GM23338 (cell line): ENCODE measurements around the gene LRBA. TPM values are rescaled to one million over a fixed set of nuclear protein-coding genes. Genes with fewer than 3 reads are reported as not detected.

Experiments used
- ATAC-seq: fragments of 200-7000 bp; cut with Tn5 transposase; 3 replicates; pipeline ENCODE4 v1.9.1; 2020
- DNase-seq: peaks from one replicate; pipeline ENCODE4 v3.0.0-alpha.2; 2015; ENCODE audit warnings: low spot score
- H2AFZ ChIP-seq: fragments of 200-600 bp; sonication (generic); 2 replicates; pipeline ENCODE4 v1.8.0; 2016; ENCODE audit warnings: antibody characterized with exemption, mild to moderate bottlenecking, moderate library complexity
- H3F3A ChIP-seq: fragments of 200-600 bp; sonication (generic); replicated peaks from 2 replicates; pipeline ENCODE4 v1.8.0; 2017; ENCODE audit warnings: antibody characterized with exemption, mixed run types, low read depth
- H3K27ac ChIP-seq: fragments of 200-600 bp; sonication (generic); 2 replicates; pipeline ENCODE4 v1.6.1; 2016; ENCODE audit warnings: low read depth
- H3K27me3 ChIP-seq: fragments of 200-600 bp; sonication (generic); 2 replicates; pipeline ENCODE4 v1.8.0; 2016; ENCODE audit warnings: mild to moderate bottlenecking, mixed run types, moderate library complexity; ENCODE audit not compliant: insufficient read depth
- H3K36me3 ChIP-seq: fragments of 200-600 bp; sonication (generic); 2 replicates; pipeline ENCODE4 v1.8.0; 2016; ENCODE audit warnings: mild to moderate bottlenecking; ENCODE audit not compliant: insufficient read depth
- H3K4me1 ChIP-seq: fragments of 200-600 bp; sonication (generic); 2 replicates; pipeline ENCODE4 v1.8.0; 2016; ENCODE audit warnings: mild to moderate bottlenecking, moderate library complexity; ENCODE audit not compliant: insufficient read depth
- H3K4me2 ChIP-seq: fragments of 200-600 bp; sonication (generic); 2 replicates; pipeline ENCODE4 v1.7.1; 2017; ENCODE audit warnings: mixed run types
- H3K4me3 ChIP-seq: fragments of 200-600 bp; sonication (generic); 2 replicates; pipeline ENCODE4 v1.6.1; 2016; ENCODE audit warnings: mixed run types
- H3K79me2 ChIP-seq: fragments of 200-600 bp; sonication (generic); replicated peaks from 2 replicates; pipeline ENCODE4 v1.8.0; 2017; ENCODE audit warnings: mild to moderate bottlenecking; ENCODE audit not compliant: insufficient read depth
- H3K9me2 ChIP-seq: fragments of 200-600 bp; sonication (generic); 2 replicates; pipeline ENCODE4 v1.8.0; 2017; ENCODE audit not compliant: insufficient read depth
- H4K20me1 ChIP-seq: fragments of 200-600 bp; sonication (generic); replicated peaks from 2 replicates; pipeline ENCODE4 v1.8.0; 2017; ENCODE audit warnings: mild to moderate bottlenecking; ENCODE audit not compliant: insufficient read depth
- H3K27ac Mint-ChIP-seq: 2 replicates; pipeline ENCODE4 v1.8.0; 2020; ENCODE audit warnings: inconsistent platforms, mild to moderate bottlenecking, moderate library complexity, mixed read lengths
- H3K27me3 Mint-ChIP-seq: 3 replicates; pipeline ENCODE4 v1.8.0; 2022; ENCODE audit warnings: low read depth, mild to moderate bottlenecking, moderate library complexity, mixed read lengths, inconsistent platforms; ENCODE audit not compliant: insufficient read depth, poor library complexity
- H3K36me3 Mint-ChIP-seq: 3 replicates; pipeline ENCODE4 v1.8.0; 2021; ENCODE audit warnings: low read depth, mild to moderate bottlenecking, inconsistent platforms, moderate library complexity, mixed read lengths
- H3K4me1 Mint-ChIP-seq: 3 replicates; pipeline ENCODE4 v1.8.0; 2020; ENCODE audit warnings: mild to moderate bottlenecking, inconsistent platforms, mixed read lengths
- H3K4me3 Mint-ChIP-seq: 3 replicates; pipeline ENCODE4 v1.8.0; 2021; ENCODE audit warnings: moderate library complexity, mild to moderate bottlenecking, inconsistent platforms, mixed read lengths
- H3K9me3 Mint-ChIP-seq: 3 replicates; pipeline ENCODE4 v1.8.0; 2020; ENCODE audit warnings: moderate library complexity, mild to moderate bottlenecking, inconsistent platforms, mixed read lengths
- CREB1 ChIP-seq: fragments of 250-450 bp; sonication (Bioruptor Pico); IDR thresholded peaks from 2 replicates; pipeline ENCODE4 v1.5.0; 2020; ENCODE audit warnings: low read depth, mild to moderate bottlenecking, moderate library complexity
- ETS1 ChIP-seq: IDR thresholded peaks from 2 replicates; pipeline ENCODE4 v1.6.1; 2016; ENCODE audit warnings: antibody characterized with exemption
- EZH2 ChIP-seq: fragments of 200-600 bp; sonication (generic); IDR thresholded peaks from one replicate; pipeline ENCODE4 v1.8.0; 2017; ENCODE audit warnings: antibody characterized with exemption, mild to moderate bottlenecking, low read depth; ENCODE audit not compliant: unreplicated experiment
- JUNB ChIP-seq: IDR thresholded peaks from one replicate; pipeline ENCODE4 v1.6.1; 2016; ENCODE audit warnings: antibody characterized with exemption; ENCODE audit not compliant: unreplicated experiment
- NANOG ChIP-seq: IDR thresholded peaks from 2 replicates; pipeline ENCODE4 v1.6.1; 2016; ENCODE audit warnings: antibody characterized with exemption, borderline replicate concordance
- POLR2AphosphoS5 ChIP-seq: IDR thresholded peaks from 2 replicates; pipeline ENCODE4 v1.6.1; 2016; ENCODE audit warnings: antibody characterized with exemption, low read depth
- REST ChIP-seq: IDR thresholded peaks from one replicate; pipeline ENCODE4 v1.6.1; 2018; ENCODE audit warnings: antibody characterized with exemption; ENCODE audit not compliant: unreplicated experiment
- STAT1 ChIP-seq: IDR thresholded peaks from one replicate; pipeline ENCODE4 v1.6.1; 2016; ENCODE audit warnings: antibody characterized with exemption; ENCODE audit not compliant: unreplicated experiment
- ZNF114 ChIP-seq: fragments of 250-450 bp; sonication (Bioruptor Pico); IDR thresholded peaks from 2 replicates; pipeline ENCODE4 v1.5.0; 2020; ENCODE audit warnings: mild to moderate bottlenecking, moderate library complexity
- ZNF331 ChIP-seq: fragments of 250-450 bp; sonication (Bioruptor Pico); IDR thresholded peaks from 2 replicates; pipeline ENCODE4 v1.5.0; 2020; ENCODE audit warnings: low read depth, mild to moderate bottlenecking, moderate library complexity
- ZNF462 ChIP-seq: fragments of 250-450 bp; sonication (Bioruptor Pico); IDR thresholded peaks from 2 replicates; pipeline ENCODE4 v1.5.0; 2020; ENCODE audit warnings: mild to moderate bottlenecking, moderate library complexity
- polyA plus RNA-seq: library from polyadenylated mRNA; unstranded; fragments of >200 nt; fragmentation: Nextera tagmentation; extraction: Ambion mirVana; gene quantifications from 2 replicates; pipeline ENCODE4 v1.2.1, GENCODE V29; 2016
- total RNA-seq: library from RNA; depleted of rRNA; stranded (reverse); fragments of >200 nt; shearing (Covaris generic); gene quantifications from 2 replicates; pipeline ENCODE4 v1.2.3, GENCODE V29; 2014

Gene LRBA
- total and polyA plus RNA-seq, 2 experiments from 2014 or later: 23.3 to 126 TPM

GRCh38 chr4:150439451-150439933 lies 575.6 kb downstream of the LRBA start:
- no peak overlapping the region for H3K4me3 Mint-ChIP-seq
- ATAC-seq: no peak
- Histone ChIP-seq H3K27ac (no peak overlapping the region), H2AFZ (no peak overlapping the region), H3K79me2 (no peaks in the 10 kb centered on the region), H3F3A (no peaks in the 10 kb centered on the region), H3K9me2 (no peaks in the 10 kb centered on the region), H3K4me1 (no peaks in the 10 kb centered on the region), H4K20me1 (no peaks in the 10 kb centered on the region), H3K4me2 (no peak overlapping the region), H3K4me3 (no peak overlapping the region), H3K36me3 (no peaks in the 10 kb centered on the region), H3K27me3 (no peaks in the 10 kb centered on the region)
- no peaks in the 10 kb centered on the region for H3K4me1 Mint-ChIP-seq
- H3K27me3 Mint-ChIP-seq: peaks cover 1% of the 10 kb centered on the region
- DNase-seq: no peak
- no peaks in the 10 kb centered on the region for H3K36me3 Mint-ChIP-seq
- no peaks in the 10 kb centered on the region; the same call in 2 of the 3 replicates for H3K9me3 Mint-ChIP-seq
- H3K27ac Mint-ChIP-seq: no peak overlapping the region
- no peak for TF ChIP-seq EZH2

- no peak for ATAC-seq
- no peak overlapping the region for H3K4me3 Mint-ChIP-seq
- TF ChIP-seq NANOG: no peak
- no peak for TF ChIP-seq ZNF331 (CRISPR knock-in tag)
- no peak for TF ChIP-seq ZNF114 (CRISPR knock-in tag)
- TF ChIP-seq STAT1: no peak
- no peak for TF ChIP-seq POLR2AphosphoS5
- TF ChIP-seq CREB1 (CRISPR knock-in tag): no peak
- no peak for TF ChIP-seq ETS1
- no peak for TF ChIP-seq ZNF462 (CRISPR knock-in tag)
- TF ChIP-seq REST: no peak
- TF ChIP-seq JUNB: no peak
These were observed 578.3 kb downstream of the LRBA start for GRCh38 chr4:150436598-150437370.

More at GRCh38 chr4:150436598-150437370, 578.3 kb downstream of the LRBA start:
- Histone ChIP-seq H3K79me2 (no peaks in the 10 kb centered on the region), H3K4me3 (no peak overlapping the region), H3F3A (no peaks in the 10 kb centered on the region), H2AFZ (no peak overlapping the region), H4K20me1 (no peaks in the 10 kb centered on the region), H3K27ac (no peak overlapping the region), H3K27me3 (no peaks in the 10 kb centered on the region), H3K4me2 (no peak overlapping the region), H3K4me1 (no peaks in the 10 kb centered on the region), H3K36me3 (no peaks in the 10 kb centered on the region), H3K9me2 (no peaks in the 10 kb centered on the region)
- no peaks in the 10 kb centered on the region for H3K36me3 Mint-ChIP-seq
- H3K27ac Mint-ChIP-seq: no peak overlapping the region
- DNase-seq: no peak
- H3K4me1 Mint-ChIP-seq: no peaks in the 10 kb centered on the region
- H3K27me3 Mint-ChIP-seq: peaks cover 1% of the 10 kb centered on the region
- H3K9me3 Mint-ChIP-seq: no peaks in the 10 kb centered on the region
